OCI-LY3 (cell line): ENCODE results near the gene CYP1A2.

Source experiments
- CTCF ChIP-seq: fragments of 200-600, 300-600 bp; sonication (generic); IDR thresholded peaks from 2 replicates; pipeline ENCODE4 v1.5.1; 2014; ENCODE audit warnings: antibody characterized with exemption, low read length, low read depth
- EZH2phosphoT487 ChIP-seq: fragments of 200-600 bp; shearing (Covaris generic); IDR thresholded peaks from 2 replicates; pipeline ENCODE4 v1.6.1; 2018; ENCODE audit warnings: antibody characterized with exemption, mixed run types, low read depth

GRCh38 chr15:74788683-74789151 lies 40.1 kb downstream of the CYP1A2 start:
- TF ChIP-seq CTCF (no peak), EZH2phosphoT487 (no peak)
